Inferior parietal cortex (tissue), 1 donor: Measurements from ENCODE around the gene TAOK1.

Experiments
- DNase-seq: peaks from one replicate; pipeline ENCODE4 v3.0.0-alpha.2; 2016; ENCODE audit errors: extremely low spot score

Gene TAOK1

DNA sequence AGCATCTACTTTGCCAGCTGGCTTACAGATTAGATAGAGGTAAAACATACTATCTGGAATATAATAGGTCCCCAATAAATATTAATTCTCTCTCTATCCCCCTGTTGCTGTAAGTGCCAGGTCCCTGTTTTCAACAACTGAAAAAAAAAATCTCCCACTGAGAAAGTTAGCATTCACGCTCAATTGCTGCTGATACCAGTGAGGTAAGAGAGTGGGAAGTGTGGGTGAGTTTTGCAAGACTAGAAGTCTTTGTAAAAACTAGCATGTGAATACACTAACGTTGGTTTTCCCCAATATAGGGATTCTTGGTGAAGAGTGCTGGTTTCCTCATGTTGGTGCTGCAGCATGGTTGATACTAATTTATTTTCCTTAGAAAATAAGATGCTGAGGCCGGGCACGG, 11.7 kb upstream of the TAOK1 start:
- peak; percentile 35 for DNase-seq

DNA sequence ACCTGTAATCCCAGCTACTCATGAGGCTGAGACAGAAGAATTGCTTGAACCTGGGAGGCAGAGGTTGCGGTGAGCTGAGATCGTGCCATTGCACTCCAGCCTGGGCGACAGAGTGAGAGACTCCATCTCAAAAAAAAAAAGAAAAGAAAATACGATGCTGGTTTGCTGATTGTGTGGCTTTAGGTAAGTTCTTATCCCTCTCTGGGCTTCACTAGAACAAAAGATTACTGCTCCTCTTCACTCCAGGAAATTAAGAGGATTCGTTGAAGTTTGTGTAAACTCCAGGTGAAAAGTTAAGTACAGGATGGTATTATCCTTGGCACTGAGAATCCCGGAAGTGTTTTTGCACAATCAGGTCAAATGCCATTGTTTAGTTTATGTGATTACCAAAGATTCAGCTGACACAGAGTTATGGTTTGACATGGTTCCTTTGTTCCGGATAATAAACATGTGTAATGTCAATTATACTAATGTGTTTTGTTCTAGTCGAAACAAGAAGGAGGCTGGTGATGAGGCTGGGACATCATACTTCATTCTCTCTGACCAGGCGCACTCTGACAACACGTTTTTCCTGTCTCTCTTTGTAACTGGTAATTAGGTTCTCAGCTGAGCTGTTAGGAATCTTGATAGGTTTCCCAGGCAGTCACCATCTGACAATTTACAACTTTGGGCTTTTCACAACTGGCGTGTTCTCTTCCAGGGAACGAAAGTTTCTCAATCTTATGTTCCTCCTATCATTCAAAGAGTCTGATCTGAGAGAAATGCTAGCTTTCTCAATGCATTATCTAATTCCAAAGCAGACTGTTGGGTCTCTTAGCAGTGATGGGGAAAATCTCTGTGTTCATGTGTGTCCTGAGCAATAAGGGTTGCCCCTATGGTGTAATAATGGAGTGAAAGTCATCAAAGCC, 10.8 kb upstream of the TAOK1 start:
- peak; percentile 55 for DNase-seq

DNA sequence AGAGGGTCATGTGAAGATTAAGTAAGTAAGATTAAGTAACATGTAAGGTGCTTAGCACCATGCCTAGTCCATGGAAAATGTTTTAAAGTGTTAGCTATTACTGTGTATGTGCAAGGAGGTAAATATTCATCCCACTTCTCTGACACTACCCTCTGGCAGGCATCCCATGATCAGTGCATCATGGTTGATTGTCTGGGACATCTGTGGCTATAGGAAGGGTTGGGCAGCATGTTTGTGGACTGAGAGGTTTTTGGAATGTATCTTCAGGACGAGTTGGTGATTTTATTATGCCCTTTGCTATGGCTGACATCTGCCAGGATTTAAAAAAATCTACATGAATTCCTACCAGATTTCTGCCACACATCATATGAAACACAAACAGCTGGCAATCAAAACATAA, 6.5 kb upstream of the TAOK1 start:
- no peak for DNase-seq

DNA sequence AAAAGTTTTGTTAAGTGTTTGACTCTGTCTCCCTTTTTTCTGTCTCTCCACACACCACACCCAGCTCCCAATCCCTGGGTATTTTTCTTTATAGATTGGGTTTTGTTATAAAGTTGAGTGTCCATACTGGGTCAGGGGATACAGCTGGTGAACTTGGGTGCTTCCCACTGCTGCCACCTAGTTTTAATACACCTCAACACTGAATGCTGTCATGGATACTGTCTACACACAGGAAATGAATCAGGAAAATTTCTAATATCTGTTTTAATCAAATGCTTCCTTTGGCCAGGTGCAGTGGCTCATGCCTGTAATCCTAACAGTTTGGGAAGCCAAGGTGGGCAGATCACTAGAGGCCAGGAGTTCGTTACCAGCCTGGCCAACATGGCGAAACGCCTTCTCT, 5.3 kb upstream of the TAOK1 start:
- no peak for DNase-seq

DNA sequence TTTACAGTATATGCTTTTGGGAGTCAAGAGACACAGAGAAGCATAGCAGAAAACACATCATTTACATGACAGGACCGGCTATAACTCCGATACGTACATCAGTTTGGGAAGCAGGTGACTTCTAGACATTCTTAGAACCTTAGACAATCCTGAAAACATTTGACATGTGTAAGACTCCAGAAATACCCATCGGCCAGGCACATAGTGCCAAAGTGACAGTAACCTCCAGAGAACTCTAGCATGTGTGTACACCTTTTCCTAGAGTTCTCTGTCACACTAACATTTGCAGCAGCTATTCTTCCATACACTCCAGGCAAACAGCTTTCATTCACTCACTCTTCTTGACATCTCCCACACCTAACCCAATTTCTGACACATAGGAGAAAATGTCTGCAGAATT, 3.4 kb upstream of the TAOK1 start:
- no peak for DNase-seq

DNA sequence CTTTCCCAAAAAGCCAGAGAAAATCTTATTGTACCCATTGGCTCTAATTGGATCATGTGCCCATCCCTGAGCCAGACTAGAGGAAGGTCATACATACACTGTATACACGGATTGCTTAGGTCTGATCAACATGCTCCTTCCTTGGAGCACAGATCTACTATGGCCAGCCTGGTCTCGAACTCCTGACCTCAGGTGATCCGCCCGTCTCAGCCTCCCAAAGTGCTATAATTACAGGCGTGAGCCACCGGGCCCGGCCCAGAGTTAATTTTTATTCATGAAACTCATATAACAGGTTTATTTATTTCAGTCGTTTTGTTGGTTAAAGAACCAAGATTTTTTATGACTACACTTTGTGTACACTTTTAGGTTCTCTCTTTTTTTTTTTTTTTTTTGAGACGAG, 1.2 kb upstream of the TAOK1 start:
- DNase-seq = no peak

DNA sequence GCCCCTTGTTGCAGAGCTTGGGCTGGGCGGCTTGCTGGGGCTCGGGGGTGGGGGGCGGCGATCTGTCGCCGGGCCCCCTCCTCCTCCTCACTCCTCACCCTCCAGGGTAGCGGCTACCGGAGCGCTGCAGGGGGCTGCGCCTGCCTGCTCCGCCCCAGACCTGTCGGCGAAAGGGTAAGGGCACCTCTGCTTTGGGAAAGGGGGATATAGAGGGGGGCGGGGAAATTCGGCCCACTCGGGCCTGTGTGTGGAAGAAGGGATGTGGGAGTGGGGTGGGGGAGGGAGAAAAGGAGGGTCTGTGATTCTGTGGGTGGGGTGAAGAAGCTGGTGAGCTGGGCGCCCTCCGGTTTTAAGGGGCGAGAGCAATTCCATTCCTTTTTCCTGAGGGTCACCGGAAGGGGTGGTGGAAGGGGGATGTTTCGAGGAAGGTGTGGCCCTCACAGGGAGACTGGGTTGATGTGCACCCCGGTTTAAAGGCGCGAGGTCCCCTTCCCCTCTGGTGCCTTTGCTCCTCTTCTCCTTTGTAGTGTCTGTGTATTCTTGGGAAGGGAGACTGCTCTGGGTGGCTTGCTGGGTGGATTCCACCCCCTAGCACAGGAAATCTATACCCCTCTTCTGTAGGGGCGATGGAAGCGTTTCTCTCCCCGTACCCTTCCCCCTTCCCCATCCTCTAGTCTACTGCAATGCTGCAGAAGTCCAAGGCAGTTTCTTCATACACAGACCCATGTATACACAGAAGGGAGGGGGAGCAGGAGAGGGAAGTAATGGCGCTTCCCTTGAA, 878 bp downstream of the TAOK1 start:
- DNase-seq = no peak

DNA sequence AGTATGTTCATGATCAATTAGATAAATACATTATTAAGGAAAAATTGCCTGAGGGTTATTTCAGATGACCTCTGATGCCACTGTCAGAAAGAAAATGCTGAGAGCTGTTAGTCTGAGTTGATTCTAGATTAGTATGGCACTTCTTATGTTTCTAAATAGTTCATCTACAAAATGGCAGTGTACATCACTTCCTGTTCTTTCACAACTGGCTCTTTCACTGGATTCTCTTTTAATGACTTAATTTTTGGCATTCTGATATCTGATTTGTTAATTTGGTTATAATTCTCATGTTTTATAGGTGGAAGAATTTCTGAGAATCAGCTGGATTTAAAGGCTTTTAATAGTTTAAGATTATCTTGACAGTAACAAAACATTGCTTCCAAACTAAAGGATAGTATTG, 3.3 kb downstream of the TAOK1 start:
- DNase-seq = no peak

DNA sequence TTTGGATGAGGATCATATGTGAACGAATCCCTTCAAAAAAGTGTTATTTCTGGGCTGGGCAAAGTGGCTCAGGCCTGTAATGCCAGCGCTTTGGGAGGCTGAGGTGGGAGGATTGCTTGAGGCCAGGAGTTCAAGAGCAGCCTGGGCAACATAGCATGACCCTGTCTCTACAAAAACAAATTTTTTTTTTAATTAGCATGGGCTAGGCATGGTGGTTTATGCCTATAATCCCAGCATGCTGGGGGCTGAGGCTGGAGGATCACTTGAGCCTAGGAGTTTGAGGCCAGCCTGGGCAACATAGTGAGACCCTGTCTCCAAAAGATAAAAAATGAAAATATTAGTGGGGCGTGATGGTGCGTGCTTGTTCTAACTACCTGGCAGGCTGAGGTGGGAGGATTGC, 4.6 kb downstream of the TAOK1 start:
- DNase-seq = no peak

DNA sequence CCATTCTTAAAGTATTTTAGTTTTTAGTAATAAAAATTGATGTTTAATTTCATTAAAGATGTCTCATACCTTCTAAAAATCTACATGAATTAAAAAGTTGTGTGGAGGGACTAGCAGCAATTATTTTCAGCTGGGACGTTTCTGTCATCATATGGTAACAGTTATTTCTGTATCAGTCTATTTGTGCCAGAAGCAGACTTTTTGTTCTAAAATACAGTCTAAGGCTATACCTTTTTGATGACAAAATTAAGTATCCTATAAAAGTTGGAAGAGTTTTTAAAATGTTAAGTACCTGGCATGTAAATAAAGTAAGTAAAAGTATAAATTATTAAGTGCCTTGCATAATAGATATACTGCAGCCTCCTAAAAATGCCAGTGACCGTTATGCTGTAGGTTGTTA, 5.9 kb downstream of the TAOK1 start:
- DNase-seq = no peak

DNA sequence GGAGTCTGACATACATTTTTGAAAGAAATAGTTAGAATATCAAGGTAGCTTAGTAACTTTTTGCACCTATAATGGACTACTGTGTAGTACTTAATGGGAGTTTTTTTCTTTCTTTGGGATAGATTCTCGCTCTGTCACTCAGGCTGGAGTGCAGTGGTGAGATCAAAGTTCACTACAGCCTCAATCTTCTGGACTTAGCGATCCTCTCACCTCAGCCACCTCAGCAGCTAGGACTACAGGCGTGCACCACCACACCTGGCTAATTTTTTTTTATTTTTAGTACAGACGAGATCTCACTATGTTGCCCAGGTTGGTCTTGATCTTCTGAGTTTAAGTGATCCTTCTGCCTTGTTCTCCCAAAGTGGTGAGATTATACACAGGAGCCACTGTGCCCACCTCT, 9.5 kb downstream of the TAOK1 start:
- no peak for DNase-seq

DNA sequence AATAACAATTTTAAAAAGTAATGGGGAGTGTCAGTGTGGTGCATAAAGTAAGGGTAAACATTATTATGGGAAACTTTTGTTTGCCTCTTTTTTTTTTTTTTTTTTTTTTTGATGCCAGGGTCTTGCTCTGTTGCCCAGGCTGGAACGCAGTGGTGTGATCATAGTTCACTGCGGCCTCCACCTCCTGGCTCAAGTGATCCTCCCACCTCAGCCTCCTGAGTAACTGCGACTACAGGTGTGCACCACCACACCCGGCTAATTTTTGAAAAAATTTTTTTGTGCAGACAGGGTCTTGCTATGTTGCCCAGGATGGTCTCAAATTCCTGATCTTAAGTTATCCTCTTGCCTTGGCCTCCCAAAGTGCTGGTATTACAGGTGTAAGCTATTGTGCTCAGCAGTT, 10.7 kb downstream of the TAOK1 start:
- no peak for DNase-seq

DNA sequence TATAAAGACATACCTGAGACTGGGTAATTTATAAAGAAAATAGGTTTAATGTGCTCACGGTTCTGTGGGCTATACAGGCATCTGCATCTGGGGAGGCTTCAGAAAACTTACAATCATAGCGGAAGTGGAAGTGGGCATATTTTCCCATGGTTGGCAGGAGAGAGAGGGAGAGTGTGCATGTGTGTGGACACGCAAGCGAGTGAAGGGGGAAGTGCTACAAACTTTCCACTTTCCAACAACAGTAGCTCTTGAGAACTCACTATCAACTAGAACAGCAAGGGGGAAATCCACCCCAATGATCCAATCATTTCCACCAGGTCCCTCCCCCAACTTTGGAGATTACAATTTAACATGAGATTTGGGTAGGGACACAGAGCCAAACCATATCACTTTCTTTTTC, 11.1 kb downstream of the TAOK1 start:
- no peak for DNase-seq

DNA sequence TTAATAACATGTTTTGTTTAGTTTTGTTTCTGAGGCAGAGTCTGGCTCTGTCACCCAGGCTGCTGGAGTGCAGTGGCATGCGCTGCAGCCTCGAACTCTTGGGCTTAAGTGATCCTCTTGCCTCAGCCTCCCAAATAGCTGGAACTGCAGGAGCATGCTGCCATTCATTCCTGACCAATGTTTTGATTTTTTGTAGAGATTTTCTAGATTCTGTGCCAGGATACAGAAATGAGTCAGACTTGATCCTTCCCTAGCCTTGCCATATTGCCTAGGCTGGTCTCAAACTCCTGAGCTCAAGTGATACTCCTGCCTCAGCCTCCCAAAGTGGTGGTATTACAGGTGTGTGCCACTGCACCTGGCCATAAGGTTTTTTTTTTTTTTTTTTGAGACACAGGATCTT, 17.7 kb downstream of the TAOK1 start:
- no peak for DNase-seq

DNA sequence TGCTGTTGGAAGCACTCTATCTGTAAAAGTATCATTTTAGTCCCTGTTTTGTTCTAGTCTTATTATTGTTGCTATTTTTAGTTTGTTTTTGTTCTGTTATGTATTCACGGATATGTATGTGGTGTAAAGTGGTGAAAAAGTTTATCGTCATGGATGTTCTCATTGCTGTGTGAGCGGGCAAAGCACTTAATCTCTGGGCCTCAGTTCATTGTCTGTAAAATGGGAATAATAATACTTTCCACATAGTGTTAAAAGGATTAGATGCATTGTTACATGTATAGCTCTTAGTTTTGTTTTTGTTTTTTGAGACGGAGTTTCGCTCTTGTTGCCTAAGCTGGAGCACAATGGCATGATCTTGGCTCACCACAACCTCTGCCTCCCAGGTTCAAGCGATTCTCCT, 19.8 kb downstream of the TAOK1 start:
- DNase-seq = no peak

DNA sequence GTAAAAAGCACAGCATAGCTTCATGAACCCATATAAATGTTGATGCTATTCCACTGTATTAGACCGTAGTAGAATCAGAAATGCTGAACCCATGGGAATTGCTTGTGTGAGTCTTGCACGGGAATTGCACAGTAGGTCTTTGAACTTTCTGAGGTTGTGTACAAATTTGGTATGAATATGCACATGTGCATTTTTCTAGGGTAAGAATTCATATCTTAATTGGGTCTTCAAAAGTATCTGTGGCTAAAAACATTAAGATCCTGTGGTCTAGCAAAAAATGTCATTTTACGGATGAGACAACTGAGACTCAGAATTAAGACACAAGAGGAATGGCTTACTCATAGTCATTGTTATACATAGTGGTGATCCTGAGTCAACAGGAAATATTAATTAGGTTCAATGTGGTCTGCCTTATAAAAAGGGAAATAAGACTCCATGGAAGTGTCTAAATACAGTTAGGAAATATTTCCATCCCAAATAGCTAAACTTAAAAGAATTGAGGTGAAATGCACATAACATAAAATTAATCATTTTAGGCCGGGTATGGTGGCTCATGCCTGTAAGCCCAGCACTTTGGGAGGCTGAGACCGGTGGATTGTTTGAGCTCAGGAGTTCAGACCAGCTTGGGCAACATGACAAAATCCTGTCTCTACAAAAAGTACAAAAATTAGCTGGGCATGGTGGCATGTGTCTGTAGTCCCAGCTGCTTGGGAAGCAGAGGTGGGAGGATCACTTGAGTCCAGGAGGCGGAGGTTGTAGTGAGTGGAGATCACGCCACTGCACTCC, 22.8 kb downstream of the TAOK1 start:
- DNase-seq = no peak

DNA sequence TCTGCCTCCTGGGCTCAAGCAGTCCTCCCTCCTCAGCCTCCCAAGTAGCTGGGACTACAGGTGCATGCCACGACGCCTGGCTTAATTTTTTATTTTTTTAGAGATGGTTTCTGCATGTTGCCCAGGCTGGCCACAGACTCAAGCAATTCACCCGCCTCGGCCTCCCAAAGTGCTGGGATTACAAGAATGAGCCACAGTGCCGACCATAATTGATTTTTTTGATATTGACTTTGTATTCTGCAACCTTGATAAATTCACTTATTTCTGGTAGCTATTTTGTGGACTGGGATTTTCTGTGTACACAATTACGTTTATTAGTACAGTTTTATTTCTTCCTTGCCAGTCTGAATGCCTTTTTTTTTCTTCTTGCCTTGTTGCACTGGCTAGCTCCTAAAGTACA, 30.0 kb downstream of the TAOK1 start:
- DNase-seq = no peak

DNA sequence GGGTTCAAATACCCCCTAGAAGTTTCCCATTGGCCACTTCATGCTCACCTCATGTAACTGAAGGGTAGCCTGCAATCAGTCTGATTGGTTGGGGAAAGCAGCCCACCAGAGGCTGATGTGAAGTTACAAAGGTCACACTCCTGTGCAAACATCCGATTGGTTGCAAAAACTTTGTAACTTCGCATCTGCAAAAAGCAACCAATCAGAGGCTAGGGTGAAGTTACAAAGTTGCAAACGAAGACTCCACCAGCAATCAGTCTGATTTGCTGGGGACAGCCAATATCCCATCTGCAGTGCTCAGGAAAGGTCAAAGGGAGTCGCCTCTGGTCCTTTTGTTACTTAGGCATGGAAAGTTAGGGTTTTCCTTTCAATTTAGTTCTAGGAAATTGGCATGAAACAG, 40.1 kb downstream of the TAOK1 start:
- DNase-seq = no peak

DNA sequence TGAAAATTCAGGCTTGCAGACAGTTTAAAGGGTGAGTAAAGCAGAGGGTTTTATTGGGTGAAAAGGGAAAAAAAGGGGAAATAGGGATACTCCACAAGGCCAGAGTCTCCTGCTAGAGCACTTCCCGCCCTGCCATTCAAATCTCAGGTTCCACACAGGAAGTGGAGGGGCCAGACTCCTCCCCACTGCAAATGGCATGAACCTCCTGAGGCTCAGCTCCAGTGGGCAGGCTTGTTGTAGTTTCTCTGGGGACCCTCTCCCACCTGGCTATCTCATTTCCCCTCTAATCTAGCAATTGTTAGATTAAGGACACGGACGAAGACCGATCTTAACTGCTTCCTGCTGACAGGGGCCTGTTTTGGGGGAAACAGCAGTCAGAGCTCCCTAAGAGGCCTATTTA, 43.4 kb downstream of the TAOK1 start:
- no peak for DNase-seq

DNA sequence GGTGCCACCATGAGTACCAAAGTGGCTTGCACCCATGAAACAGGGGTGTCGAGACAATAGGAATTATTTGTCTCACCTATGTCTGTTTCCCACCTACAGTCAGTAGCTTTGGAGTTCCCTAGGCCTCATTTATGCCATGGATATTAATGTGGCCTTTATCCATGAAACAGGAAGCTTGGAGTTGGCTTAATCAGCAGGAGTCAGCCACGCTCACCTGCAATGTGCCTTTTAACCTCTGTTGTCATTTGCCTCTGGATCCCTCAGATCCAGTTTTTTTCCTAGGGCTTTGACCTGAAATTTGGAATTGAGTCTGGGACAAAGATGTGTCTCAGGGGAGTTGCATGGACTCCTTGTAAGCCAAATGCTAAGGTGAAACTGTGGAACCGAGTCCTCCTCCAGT, 44.4 kb downstream of the TAOK1 start:
- no peak for DNase-seq

DNA sequence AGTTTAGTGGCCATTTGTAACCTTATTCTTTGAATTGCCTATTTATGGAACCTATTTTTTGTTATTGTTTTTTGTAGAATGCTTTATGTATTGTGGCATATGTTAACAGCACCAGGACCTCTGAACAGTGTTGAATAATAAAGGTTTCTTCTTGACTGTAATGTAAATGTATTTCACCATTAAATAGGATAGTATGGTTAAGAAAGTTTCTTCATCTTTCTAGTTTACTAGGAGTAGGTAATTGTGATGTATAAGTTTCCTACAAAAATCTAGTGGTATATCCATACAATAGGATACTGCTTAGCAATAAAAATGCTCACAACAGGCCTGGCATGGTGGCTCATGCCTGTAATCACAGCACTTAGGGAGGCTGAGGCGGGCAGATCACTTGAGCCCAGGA, 52.3 kb downstream of the TAOK1 start:
- DNase-seq = no peak

DNA sequence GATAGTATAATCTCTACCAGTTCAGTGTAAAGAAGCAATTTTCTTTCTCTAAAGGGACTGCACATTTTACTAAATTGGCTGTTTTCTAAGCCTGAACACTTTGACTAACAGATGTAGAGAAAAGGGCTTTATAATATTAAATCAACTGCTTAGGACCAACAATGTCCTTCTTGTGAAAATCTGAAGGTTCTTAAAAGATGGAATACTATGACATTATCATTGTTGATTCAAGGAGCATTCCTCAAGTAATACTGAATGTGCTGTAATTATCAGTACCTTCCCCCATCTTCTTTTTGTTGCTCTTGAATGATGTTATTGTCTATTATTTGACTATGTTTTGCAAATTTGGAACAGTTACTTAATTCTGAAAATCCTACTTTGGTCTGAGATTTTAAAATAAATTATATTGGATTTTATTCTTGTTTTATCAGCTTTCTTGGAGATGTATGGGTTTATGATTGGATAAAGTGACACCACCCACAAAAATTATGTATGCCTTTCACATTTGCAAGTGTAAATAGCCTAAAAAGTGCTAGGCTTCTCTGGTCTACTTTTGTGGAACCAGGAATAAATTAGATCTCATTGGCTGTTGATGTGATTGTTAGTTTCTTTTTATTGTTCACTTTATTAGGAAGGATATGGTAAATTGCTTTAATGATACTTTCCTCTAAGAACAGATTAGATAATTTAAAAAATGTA, 53.0 kb downstream of the TAOK1 start:
- DNase-seq = no peak
